ENCODE data around the gene PDE1C. TPM values are rescaled to one million over a fixed set of nuclear protein-coding genes. Genes with fewer than 3 reads are reported as not detected.
A peak's percentile ranks its signal among the peaks of the same experiment; 100 is the strongest.

The PDE1C gene
- total and polyA plus RNA-seq, 2 of the 4 experiments (the other 2 are of a cell fraction) = 14.2 to 61.5 TPM

DNA sequence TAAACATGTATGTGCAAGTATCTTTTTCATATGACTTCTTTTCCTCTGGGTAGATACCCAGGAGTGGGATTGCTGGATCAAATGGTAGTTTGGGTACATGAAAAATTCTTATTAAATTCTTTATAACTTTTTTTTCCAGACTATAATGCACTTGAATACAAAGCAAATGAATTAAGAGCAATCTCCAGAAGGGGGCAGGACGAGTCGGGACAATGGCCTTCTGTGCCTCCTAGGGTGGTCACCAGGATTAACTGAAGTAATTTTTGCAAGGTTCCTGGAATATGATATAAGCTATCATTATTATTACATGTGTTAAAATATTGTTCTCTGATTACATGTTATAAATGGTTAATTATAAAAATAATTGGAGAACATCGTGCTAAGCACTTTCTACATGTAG is 256.0 kb downstream of the PDE1C start:
- H3K18ac ChIP-seq (ENCODE audit: low read depth, low read length) = no peak overlapping the region
- H3K27ac ChIP-seq (ENCODE audit: insufficient read depth, low read length) = no peak overlapping the region
- no peak overlapping the region for H2AK9ac ChIP-seq (replicated peaks; ENCODE audit: low read depth, low read length, poor library complexity)
- no peak overlapping the region for H3K4ac ChIP-seq (ENCODE audit: low read depth, low read length)
- no CpG with 5 or more reads among the region's 3 CpGs for WGBS, 2 experiments (ENCODE audit: extremely low coverage in 2 of 2, insufficient read length in 1 of 2)
- ATAC-seq (ENCODE audit: low read depth) = no peak
- TF ChIP-seq, protein P1, sequence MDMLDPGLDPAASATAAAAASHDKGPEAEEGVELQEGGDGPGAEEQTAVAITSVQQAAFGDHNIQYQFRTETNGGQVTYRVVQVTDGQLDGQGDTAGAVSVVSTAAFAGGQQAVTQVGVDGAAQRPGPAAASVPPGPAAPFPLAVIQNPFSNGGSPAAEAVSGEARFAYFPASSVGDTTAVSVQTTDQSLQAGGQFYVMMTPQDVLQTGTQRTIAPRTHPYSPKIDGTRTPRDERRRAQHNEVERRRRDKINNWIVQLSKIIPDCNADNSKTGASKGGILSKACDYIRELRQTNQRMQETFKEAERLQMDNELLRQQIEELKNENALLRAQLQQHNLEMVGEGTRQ (IDR thresholded peaks at IDR 0.05; ENCODE audit: low read depth, low read length) = no peak
- TF ChIP-seq, protein P2, sequence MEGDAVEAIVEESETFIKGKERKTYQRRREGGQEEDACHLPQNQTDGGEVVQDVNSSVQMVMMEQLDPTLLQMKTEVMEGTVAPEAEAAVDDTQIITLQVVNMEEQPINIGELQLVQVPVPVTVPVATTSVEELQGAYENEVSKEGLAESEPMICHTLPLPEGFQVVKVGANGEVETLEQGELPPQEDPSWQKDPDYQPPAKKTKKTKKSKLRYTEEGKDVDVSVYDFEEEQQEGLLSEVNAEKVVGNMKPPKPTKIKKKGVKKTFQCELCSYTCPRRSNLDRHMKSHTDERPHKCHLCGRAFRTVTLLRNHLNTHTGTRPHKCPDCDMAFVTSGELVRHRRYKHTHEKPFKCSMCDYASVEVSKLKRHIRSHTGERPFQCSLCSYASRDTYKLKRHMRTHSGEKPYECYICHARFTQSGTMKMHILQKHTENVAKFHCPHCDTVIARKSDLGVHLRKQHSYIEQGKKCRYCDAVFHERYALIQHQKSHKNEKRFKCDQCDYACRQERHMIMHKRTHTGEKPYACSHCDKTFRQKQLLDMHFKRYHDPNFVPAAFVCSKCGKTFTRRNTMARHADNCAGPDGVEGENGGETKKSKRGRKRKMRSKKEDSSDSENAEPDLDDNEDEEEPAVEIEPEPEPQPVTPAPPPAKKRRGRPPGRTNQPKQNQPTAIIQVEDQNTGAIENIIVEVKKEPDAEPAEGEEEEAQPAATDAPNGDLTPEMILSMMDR (conservative IDR thresholded peaks at IDR 0.05; ENCODE audit: low read depth, low read length) = peak; percentile 27
- peak; percentile 35 for TF ChIP-seq RAD21 (IDR thresholded peaks at IDR 0.05; ENCODE audit: low read length)
- no peak overlapping the region for H3K4me3 ChIP-seq (ENCODE audit: insufficient read depth, low read depth, low read length)
- no peak overlapping the region for H2BK15ac ChIP-seq (ENCODE audit: low read depth, low read length)
- H3K23ac ChIP-seq (ENCODE audit: low read depth, low read length) = no peak overlapping the region
- no peaks in the 10 kb centered on the region for H3K27me3 ChIP-seq (ENCODE audit: control insufficient read depth, insufficient read depth, low read length)
- H4K8ac ChIP-seq (ENCODE audit: low read depth in 2 of 2, low read length in 2 of 2) = no peak overlapping the region
- no peak overlapping the region for H2AFZ ChIP-seq (replicated peaks; ENCODE audit: low read length, poor library complexity)
- dilution Hi-C loops (cut with HindIII; ENCODE audit: low sequenced_read_pairs, unreplicated experiment) (no loop called here), intact Hi-C loops (cut with micrococcal nuclease) (loop anchor here (10.0 kb wide), 1 partner anchor 251 kb away; no protein-coding TSS in a partner anchor), in situ Hi-C loops (cut with MboI; ENCODE audit: low sequenced_read_pairs) (no loop called here)
- ChIA-PET CTCF (no interaction called here), POLR2A (ENCODE audit: unreplicated experiment) (no interaction called here)
- no peak overlapping the region for H2AK5ac ChIP-seq (ENCODE audit: low read depth, low read length)
- DNase-seq = no peak
- H4K5ac ChIP-seq (ENCODE audit: low read depth, low read length) = no peak overlapping the region
- no peaks in the 10 kb centered on the region for H4K20me1 ChIP-seq (ENCODE audit: insufficient read depth, low read length)
- H4K91ac ChIP-seq (ENCODE audit: insufficient read depth, low read depth, low read length) = no peak overlapping the region
- H2BK5ac ChIP-seq (ENCODE audit: low read depth, low read length, poor library complexity, severe bottlenecking) = no peak overlapping the region
- no peak overlapping the region for H3K4me2 ChIP-seq (ENCODE audit: low read depth, low read length)
- peaks cover 16% of the 10 kb centered on the region for H3K36me3 ChIP-seq (ENCODE audit: control insufficient read depth, insufficient read depth, low read length)
- H2BK20ac ChIP-seq (ENCODE audit: low read depth, low read length) = no peak overlapping the region
- H3K56ac ChIP-seq (ENCODE audit: extremely low read depth, insufficient read depth, low read length) = no peak overlapping the region
- H3K4me1 ChIP-seq (ENCODE audit: control insufficient read depth, insufficient read depth, low read length) = peaks cover 13% of the 10 kb centered on the region; the same call in 1 of the 2 replicates
- no peak overlapping the region for H2BK120ac ChIP-seq (ENCODE audit: low read depth, low read length)
- H3K79me1 ChIP-seq (ENCODE audit: low read depth in 1 of 2, low read length in 2 of 2) = peaks cover 0 to 5% of the 10 kb centered on the region in 2 experiments; a peak in 1 of 4 replicates
- H3K9ac ChIP-seq (ENCODE audit: low read depth, low read length) = no peak overlapping the region
- BruUV-seq (replicated peaks) = no TSS peak
- H3K14ac ChIP-seq (replicated peaks; ENCODE audit: low read depth, low read length) = no peak overlapping the region
- H3K9me3 ChIP-seq (ENCODE audit: control insufficient read depth, insufficient read depth, low read length) = no peaks in the 10 kb centered on the region
- H3K9me1 ChIP-seq (ENCODE audit: insufficient read depth, low read length) = peaks cover 6% of the 10 kb centered on the region; the same call in 1 of the 2 replicates

All from IMR-90 (cell line).